ENCODE measurements around the gene SMARCE1.
"Not testable (repeated sequence)": the region's sequence is repeated elsewhere in the genome, so short reads cannot be mapped to it uniquely, and the experiment has no call there.

Gene SMARCE1

GRCh38 chr17:40611840-40612474 is 35.7 kb downstream of the SMARCE1 start:
- no peak for DNase-seq (ENCODE audit: low read depth)

- no peak for DNase-seq (ENCODE audit: low read depth)
These were observed 37.3 kb downstream of the SMARCE1 start for GRCh38 chr17:40610359-40610758.

- DNase-seq (ENCODE audit: low read depth), result no peak
These were observed 39.5 kb downstream of the SMARCE1 start for GRCh38 chr17:40608061-40608581.

- DNase-seq (ENCODE audit: low read depth), result no peak
These were observed 40.0 kb downstream of the SMARCE1 start for GRCh38 chr17:40607641-40608040.

GRCh38 chr17:40606548-40607353 is 40.9 kb downstream of the SMARCE1 start:
- no peak for DNase-seq (ENCODE audit: low read depth)

- DNase-seq (ENCODE audit: low read depth), result peak; percentile 51
These were observed 42.3 kb downstream of the SMARCE1 start for GRCh38 chr17:40605306-40605705.

- no peak for DNase-seq (ENCODE audit: low read depth)
These were observed 43.1 kb downstream of the SMARCE1 start for GRCh38 chr17:40604327-40605080.

- peak; percentile 62 for DNase-seq (ENCODE audit: low read depth)
These were observed 44.9 kb downstream of the SMARCE1 start for GRCh38 chr17:40602445-40603443.

- DNase-seq (ENCODE audit: low read depth), result no peak
These were observed 47.1 kb downstream of the SMARCE1 start for GRCh38 chr17:40600486-40601046.

GRCh38 chr17:40599468-40599763 is 48.2 kb downstream of the SMARCE1 start:
- DNase-seq (ENCODE audit: low read depth), result no peak

GRCh38 chr17:40598619-40599467 is 48.8 kb downstream of the SMARCE1 start:
- peak; percentile 74 for DNase-seq (ENCODE audit: low read depth)

GRCh38 chr17:40598301-40598618 is 49.4 kb downstream of the SMARCE1 start:
- no peak for DNase-seq (ENCODE audit: low read depth)

- DNase-seq (ENCODE audit: low read depth), result no peak
These were observed 49.9 kb downstream of the SMARCE1 start for GRCh38 chr17:40597556-40598300.

GRCh38 chr17:40597156-40597555 is 50.5 kb downstream of the SMARCE1 start:
- DNase-seq (ENCODE audit: low read depth), result no peak

GRCh38 chr17:40596261-40596919 is 51.2 kb downstream of the SMARCE1 start:
- DNase-seq (ENCODE audit: low read depth), result no peak

GRCh38 chr17:40590742-40591141 is 56.9 kb downstream of the SMARCE1 start:
- DNase-seq (ENCODE audit: low read depth), result no peak

GRCh38 chr17:40588552-40588951 is 59.1 kb downstream of the SMARCE1 start:
- no peak for DNase-seq (ENCODE audit: low read depth)

- DNase-seq (ENCODE audit: low read depth), result not testable (repeated sequence)
These were observed 61.4 kb downstream of the SMARCE1 start for GRCh38 chr17:40586264-40586663.

GRCh38 chr17:40584950-40585349 is 62.7 kb downstream of the SMARCE1 start:
- not testable (repeated sequence) for DNase-seq (ENCODE audit: low read depth)
